HCT116 (cell line): Measurements from ENCODE around the gene LIN52. TPM values are rescaled to one million over a fixed set of nuclear protein-coding genes. Genes with fewer than 3 reads are reported as not detected.

Source experiments
- ATAC-seq: fragments of 200-7000 bp; cut with Tn5 transposase; 2 replicates; pipeline ENCODE4 v1.9.1; 2020; ENCODE audit warnings: mild to moderate bottlenecking, moderate library complexity
- BruUV-seq: library from RNA; stranded (reverse); fragments of 400-500 nt; replicated peaks from 2 replicates; lab custom pipeline; 2021; lab: Mats Ljungman, UMichigan
- CTCF ChIA-PET: fragments of 300-600 bp; sonication (Branson Sonifier 250); formaldehyde crosslinking; loops from one replicate; lab custom pipeline; 2021; ENCODE audit warnings: antibody characterized with exemption; lab: Charles Lee
- POLR2A ChIA-PET: fragments of 300-600, 350-600 bp; sonication (Branson Sonifier 250); formaldehyde crosslinking; loops from one replicate; lab custom pipeline; 2021; ENCODE audit warnings: antibody characterized with exemption; lab: Charles Lee
- RAD21 ChIA-PET, 2 experiments: fragments of 300-600 bp; sonication (Branson Sonifier 250); formaldehyde crosslinking; loops; one replicate each; lab custom pipeline; 2023; ENCODE audit warnings: low total read pairs in 2 of 2; ENCODE audit not compliant: uncharacterized antibody in 2 of 2, unreplicated experiment in 2 of 2, low non-redundant PET in 1 of 2; lab: Charles Lee
- DNase-seq: peaks from one replicate; pipeline ENCODE4 v3.0.0-alpha.2; 2010; ENCODE audit warnings: low read depth, low spot score
- H2AFZ ChIP-seq: fragments of 200-600 bp; shearing (Covaris generic), sonication (generic); 2 replicates; pipeline ENCODE4 v1.6.1; 2017; ENCODE audit warnings: low read depth, mixed run types, mixed read lengths, antibody characterized with exemption, low read length; ENCODE audit not compliant: poor library complexity, severe bottlenecking
- H3K27ac ChIP-seq: 2 replicates; pipeline ENCODE4 v1.5.1; 2012; ENCODE audit warnings: low read depth, low read length
- H3K27me3 ChIP-seq: fragments of 200-600 bp; sonication (generic); 2 replicates; pipeline ENCODE4 v1.6.1; 2016; ENCODE audit warnings: mixed run types, low read length, mixed read lengths; ENCODE audit not compliant: insufficient read depth
- H3K36me3 ChIP-seq, 2 experiments: fragments of 200-500 bp in 1 of 2; fragments of 200-600 bp in 1 of 2; sonication (Bioruptor generic) in 1 of 2; sonication (generic) in 1 of 2; 2 replicates each; pipeline versions ENCODE4 v1.5.1 to v1.6.1; 2014 to 2016; ENCODE audit warnings: low read length in 2 of 2, inconsistent platforms in 1 of 2, mixed read lengths in 1 of 2, mixed run types in 1 of 2; ENCODE audit not compliant: insufficient read depth in 2 of 2, control insufficient read depth in 1 of 2
- H3K4me1 ChIP-seq, 2 experiments: fragments of 200-600 bp in 1 of 2; sonication (generic) in 1 of 2; 2 replicates each; pipeline versions ENCODE4 v1.5.1 to v1.6.1; 2012 to 2017; ENCODE audit warnings: low read length in 2 of 2, inconsistent platforms in 1 of 2, mild to moderate bottlenecking in 1 of 2, mixed read lengths in 1 of 2, mixed run types in 1 of 2, moderate library complexity in 1 of 2; ENCODE audit not compliant: insufficient read depth in 2 of 2, control insufficient read depth in 1 of 2
- H3K4me2 ChIP-seq: fragments of 200-600 bp; sonication (generic); 2 replicates; pipeline ENCODE4 v1.6.1; 2017; ENCODE audit warnings: mixed run types, low read length, mixed read lengths
- H3K4me3 ChIP-seq, 2 experiments: fragments of 200-600 bp in 1 of 2; sonication (generic) in 1 of 2; replicated peaks in 1 of 2; 2 replicates each; pipeline ENCODE4 v1.5.1; 2011 to 2016; ENCODE audit warnings: low read length in 2 of 2, control low read depth in 1 of 2, low read depth in 1 of 2, mild to moderate bottlenecking in 1 of 2, mixed read lengths in 1 of 2, mixed run types in 1 of 2
- H3K79me2 ChIP-seq: fragments of 200-600 bp; sonication (generic); 2 replicates; pipeline ENCODE4 v1.6.1; 2017; ENCODE audit warnings: mild to moderate bottlenecking, mixed run types, low read length, moderate library complexity, mixed read lengths; ENCODE audit not compliant: insufficient read depth
- H3K9ac ChIP-seq: fragments of 200-600 bp; sonication (generic); 2 replicates; pipeline ENCODE4 v1.6.1; 2016; ENCODE audit warnings: low read length, mixed read lengths
- H3K9me2 ChIP-seq: fragments of 200-600 bp; sonication (generic), shearing (Covaris generic); 2 replicates; pipeline ENCODE4 v1.6.1; 2017; ENCODE audit warnings: mixed run types, mild to moderate bottlenecking, moderate library complexity; ENCODE audit not compliant: insufficient read depth
- H3K9me3 ChIP-seq, 2 experiments: fragments of 200-500 bp in 1 of 2; fragments of 200-600 bp in 1 of 2; sonication (Bioruptor generic) in 1 of 2; sonication (generic) in 1 of 2; 2 replicates each; pipeline ENCODE4 v1.6.1; 2014 to 2017; ENCODE audit warnings: low read length in 2 of 2, mixed read lengths in 2 of 2, inconsistent platforms in 1 of 2, low read depth in 1 of 2, mild to moderate bottlenecking in 1 of 2, mixed run types in 1 of 2, moderate library complexity in 1 of 2; ENCODE audit not compliant: control insufficient read depth in 1 of 2, insufficient read depth in 1 of 2
- H4K20me1 ChIP-seq: fragments of 200-600 bp; sonication (generic), shearing (Covaris generic); 2 replicates; pipeline ENCODE4 v1.6.1; 2017; ENCODE audit warnings: mixed run types, mild to moderate bottlenecking, moderate library complexity; ENCODE audit not compliant: insufficient read depth
- REST ChIP-seq: IDR thresholded peaks from 2 replicates; pipeline ENCODE4 v1.6.1; 2012; ENCODE audit warnings: low read depth
- SIN3A ChIP-seq: IDR thresholded peaks from 2 replicates; pipeline ENCODE4 v1.6.1; 2012; ENCODE audit warnings: low read depth
- intact Hi-C: fragments of 100-400 bp; cut with micrococcal nuclease; formaldehyde crosslinking; loops from 2 replicates; pipeline ENCODE4 v1.10.0; 2022
- total RNA-seq: library from RNA; stranded (reverse); gene quantifications from one replicate; pipeline ENCODE4 v1.2.1, GENCODE V29; 2021; ENCODE audit not compliant: unreplicated experiment

LIN52 gene
- total RNA-seq, 1 experiment from 2014 or later, result 9.6 TPM

DNA sequence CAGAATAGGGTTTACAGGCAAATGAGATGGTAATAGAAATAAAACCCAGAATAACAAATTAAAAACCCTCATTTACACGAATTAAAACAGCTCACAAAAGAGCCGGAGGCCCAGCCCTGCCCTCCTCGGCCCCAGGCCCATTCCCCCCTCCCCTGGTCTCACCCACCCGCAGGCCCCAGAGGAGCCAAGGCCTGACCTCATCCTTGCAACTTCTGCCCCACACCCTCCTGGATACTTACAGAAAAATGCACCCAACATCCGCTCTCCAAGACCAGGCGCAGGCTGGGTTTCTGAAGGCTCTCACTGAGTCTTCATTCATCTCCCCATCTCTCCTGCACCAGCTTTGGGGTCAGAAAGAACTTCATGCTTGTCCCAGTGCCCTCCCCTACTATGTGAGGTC, 138.3 kb downstream of the LIN52 start:
- ChIA-PET RAD21 (no interaction called here), CTCF (no interaction called here), POLR2A (no interaction called here)
- Histone ChIP-seq H3K9me2 (no peaks in the 10 kb centered on the region), H3K4me3 (no peak overlapping the region), H3K27ac (no peak overlapping the region), H3K27me3 (no peaks in the 10 kb centered on the region), H3K9me3 (no peaks in the 10 kb centered on the region), H3K4me2 (no peak overlapping the region), H3K36me3 (no peaks in the 10 kb centered on the region), H3K4me1 (peaks cover 0 to 4% of the 10 kb centered on the region in 2 experiments; a peak in 2 of 4 replicates), H3K79me2 (no peaks in the 10 kb centered on the region), H2AFZ (no peak overlapping the region), H4K20me1 (no peaks in the 10 kb centered on the region), H3K9ac (no peak overlapping the region)
- intact Hi-C loops, result no loop called here
- ATAC-seq, result no peak
- DNase-seq, result no peak
- no peak for TF ChIP-seq SIN3A
- BruUV-seq, result no TSS peak

DNA sequence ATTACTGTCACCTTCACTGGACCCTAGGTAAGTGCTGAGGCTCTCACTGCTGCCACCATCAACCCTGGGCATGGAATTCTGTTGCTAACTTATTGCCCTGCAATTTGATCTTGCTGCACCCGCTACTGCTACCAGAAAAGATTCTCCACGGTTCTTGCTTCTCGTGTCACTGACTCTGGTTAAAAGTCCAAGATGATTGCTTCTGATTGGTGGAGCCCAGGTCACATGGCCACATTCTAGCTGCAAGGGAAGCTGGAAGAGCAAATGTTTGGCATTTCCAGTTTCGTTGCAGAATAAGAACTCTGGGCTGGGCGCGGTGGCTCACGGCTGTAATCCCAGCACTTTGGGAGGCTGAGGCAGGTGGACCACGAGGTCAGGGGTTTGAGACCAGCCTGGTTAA, 147.0 kb downstream of the LIN52 start:
- H3K36me3 ChIP-seq, result no peaks in the 10 kb centered on the region
- RAD21 ChIA-PET, result no interaction called here
- CTCF ChIA-PET, result no interaction called here
- no peak overlapping the region for H3K4me2 ChIP-seq
- no peak overlapping the region for H3K27ac ChIP-seq
- intact Hi-C loops, result no loop called here
- H3K4me1 ChIP-seq, result no peaks in the 10 kb centered on the region; a peak in 1 of 4 replicates
- no peak overlapping the region for H2AFZ ChIP-seq
- H4K20me1 ChIP-seq, result no peaks in the 10 kb centered on the region
- H3K9ac ChIP-seq, result no peak overlapping the region
- H3K79me2 ChIP-seq, result no peaks in the 10 kb centered on the region
- 0 out of 2 replicates have a peak, but pooled peaks cover 12% of the 10 kb centered on the region for H3K27me3 ChIP-seq
- no TSS peak for BruUV-seq
- DNase-seq, result no peak
- no peak for TF ChIP-seq REST
- ATAC-seq, result no peak
- POLR2A ChIA-PET, result no interaction called here
- H3K9me2 ChIP-seq, result no peaks in the 10 kb centered on the region
- no peaks in the 10 kb centered on the region; a peak in 1 of 4 replicates for H3K9me3 ChIP-seq
- H3K4me3 ChIP-seq, result no peak overlapping the region
